OCI-LY1 (cell line): ENCODE measurements around the gene SERPINA5.
"Not testable (repeated sequence)": the region's sequence is repeated elsewhere in the genome, so short reads cannot be mapped to it uniquely, and the experiment has no call there.

ENCODE experiments used
- CTCF ChIP-seq: fragments of 200-600 bp; sonication (generic), shearing (Covaris generic); IDR thresholded peaks from 2 replicates; pipeline ENCODE4 v1.5.1; 2017; ENCODE audit warnings: mild to moderate bottlenecking, antibody characterized with exemption, low read length, moderate library complexity, mixed read lengths
- EZH2 ChIP-seq: fragments of 200-600 bp; sonication (generic), shearing (Covaris generic); IDR thresholded peaks from 2 replicates; pipeline ENCODE4 v1.8.0; 2017; ENCODE audit warnings: borderline replicate concordance, mixed run types, mild to moderate bottlenecking, antibody characterized with exemption, low read length, moderate library complexity, mixed read lengths

- not testable (repeated sequence) for TF ChIP-seq CTCF, EZH2
These were observed 56.6 kb downstream of the SERPINA5 start for GRCh38 chr14:94637814-94638213.
